Brain pericyte (primary cell): ENCODE measurements around the gene KANTR.

Experiments used
- DNase-seq: peaks from one replicate; pipeline ENCODE4 v3.0.0-alpha.2; 2012; ENCODE audit warnings: low read depth, low spot score

The KANTR gene

GRCh38 chrX:53081925-53082772 lies 11.8 kb upstream of the KANTR start, which contains the start of gene TSPYL2:
TSS of gene TSPYL2 (plus strand) at chrX:53082367. CDS start at chrX:53082499, 132 bp downstream.
- peak; percentile 96 for DNase-seq

- DNase-seq, result no peak
These were observed 10.9 kb upstream of the KANTR start for GRCh38 chrX:53082773-53083616.

GRCh38 chrX:53084043-53084570 lies 9.8 kb upstream of the KANTR start:
- no peak for DNase-seq

GRCh38 chrX:53084863-53085262 lies 9.1 kb upstream of the KANTR start:
- no peak for DNase-seq

GRCh38 chrX:53085661-53086229 lies 8.2 kb upstream of the KANTR start:
- no peak for DNase-seq

- no peak for DNase-seq
These were observed 7.5 kb upstream of the KANTR start for GRCh38 chrX:53086464-53086863.

- DNase-seq, result no peak
These were observed 6.5 kb upstream of the KANTR start for GRCh38 chrX:53087388-53087831.

GRCh38 chrX:53088136-53088974 lies 5.6 kb upstream of the KANTR start:
- DNase-seq, result no peak

- no peak for DNase-seq
These were observed 4.6 kb upstream of the KANTR start for GRCh38 chrX:53089224-53089842.

GRCh38 chrX:53089925-53090324 lies 4.0 kb upstream of the KANTR start:
- no peak for DNase-seq

GRCh38 chrX:53091354-53091753 lies 2.6 kb upstream of the KANTR start:
- no peak for DNase-seq

GRCh38 chrX:53093177-53093655 lies 726 bp upstream of the KANTR start:
- no peak for DNase-seq

GRCh38 chrX:53094582-53094905 lies 602 bp downstream of the KANTR start:
- no peak for DNase-seq

GRCh38 chrX:53095796-53096195 lies 1.9 kb downstream of the KANTR start:
- no peak for DNase-seq

- no peak for DNase-seq
These were observed 21.1 kb downstream of the KANTR start for GRCh38 chrX:53114864-53115549.

GRCh38 chrX:53115550-53115874 lies 21.6 kb downstream of the KANTR start:
- no peak for DNase-seq

GRCh38 chrX:53116101-53116500 lies 22.2 kb downstream of the KANTR start:
- no peak for DNase-seq

- DNase-seq, result no peak
These were observed 28.1 kb downstream of the KANTR start for GRCh38 chrX:53122013-53122412.

- DNase-seq, result no peak
These were observed 31.6 kb downstream of the KANTR start for GRCh38 chrX:53125506-53125905.

GRCh38 chrX:53126377-53126776 lies 32.4 kb downstream of the KANTR start:
- DNase-seq, result no peak
